ENCODE results near the gene SCAPER. TPM values are rescaled to one million over a fixed set of nuclear protein-coding genes. Genes with fewer than 3 reads are reported as not detected.
"Not testable (repeated sequence)": the region's sequence is repeated elsewhere in the genome, so short reads cannot be mapped to it uniquely, and the experiment has no call there.

Gene SCAPER
- total RNA-seq, 2 experiments from 2014 or later: 31.4 to 32.7 TPM

GRCh38 chr15:76863123-76863522 lies 42.0 kb downstream of the SCAPER start:
- ATAC-seq (no peak), DNase-seq (no peak)
- Mint-ChIP-seq H3K4me1 (ENCODE audit: low read depth) (peaks cover 51% of the 10 kb centered on the region), H3K27me3 (no peaks in the 10 kb centered on the region), H3K27ac (no peak overlapping the region), H3K4me3 (no peak overlapping the region), H3K9me3 (no peaks in the 10 kb centered on the region), H3K36me3 (ENCODE audit: low read depth) (peaks cover 7% of the 10 kb centered on the region)
- POLR2A ChIA-PET: interaction anchor here (0.6 kb wide), 1 partner anchor 20 kb away, joined by 3 read pairs; no protein-coding TSS in a partner anchor
- CTCF ChIA-PET: no interaction called here
- intact Hi-C loops (cut with micrococcal nuclease): no loop called here
- TF ChIP-seq, protein P1, sequence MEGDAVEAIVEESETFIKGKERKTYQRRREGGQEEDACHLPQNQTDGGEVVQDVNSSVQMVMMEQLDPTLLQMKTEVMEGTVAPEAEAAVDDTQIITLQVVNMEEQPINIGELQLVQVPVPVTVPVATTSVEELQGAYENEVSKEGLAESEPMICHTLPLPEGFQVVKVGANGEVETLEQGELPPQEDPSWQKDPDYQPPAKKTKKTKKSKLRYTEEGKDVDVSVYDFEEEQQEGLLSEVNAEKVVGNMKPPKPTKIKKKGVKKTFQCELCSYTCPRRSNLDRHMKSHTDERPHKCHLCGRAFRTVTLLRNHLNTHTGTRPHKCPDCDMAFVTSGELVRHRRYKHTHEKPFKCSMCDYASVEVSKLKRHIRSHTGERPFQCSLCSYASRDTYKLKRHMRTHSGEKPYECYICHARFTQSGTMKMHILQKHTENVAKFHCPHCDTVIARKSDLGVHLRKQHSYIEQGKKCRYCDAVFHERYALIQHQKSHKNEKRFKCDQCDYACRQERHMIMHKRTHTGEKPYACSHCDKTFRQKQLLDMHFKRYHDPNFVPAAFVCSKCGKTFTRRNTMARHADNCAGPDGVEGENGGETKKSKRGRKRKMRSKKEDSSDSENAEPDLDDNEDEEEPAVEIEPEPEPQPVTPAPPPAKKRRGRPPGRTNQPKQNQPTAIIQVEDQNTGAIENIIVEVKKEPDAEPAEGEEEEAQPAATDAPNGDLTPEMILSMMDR (IDR thresholded peaks at IDR 0.05): no peak

- no peaks in the 10 kb centered on the region for H3K27me3 Mint-ChIP-seq
- ATAC-seq (no peak), DNase-seq (no peak)
- H3K27ac Mint-ChIP-seq: no peak overlapping the region
- H3K4me3 Mint-ChIP-seq: no peak overlapping the region
- ChIA-PET CTCF (no interaction called here), POLR2A (no interaction called here)
- H3K36me3 Mint-ChIP-seq (ENCODE audit: low read depth): peaks cover 8% of the 10 kb centered on the region
- H3K9me3 Mint-ChIP-seq: no peaks in the 10 kb centered on the region
- intact Hi-C loops (cut with micrococcal nuclease): no loop called here
- TF ChIP-seq, protein P1 (IDR thresholded peaks at IDR 0.05): no peak
- peaks cover 43% of the 10 kb centered on the region for H3K4me1 Mint-ChIP-seq (ENCODE audit: low read depth)
Measured at GRCh38 chr15:76861815-76862397, 43.2 kb downstream of the SCAPER start.

DNA sequence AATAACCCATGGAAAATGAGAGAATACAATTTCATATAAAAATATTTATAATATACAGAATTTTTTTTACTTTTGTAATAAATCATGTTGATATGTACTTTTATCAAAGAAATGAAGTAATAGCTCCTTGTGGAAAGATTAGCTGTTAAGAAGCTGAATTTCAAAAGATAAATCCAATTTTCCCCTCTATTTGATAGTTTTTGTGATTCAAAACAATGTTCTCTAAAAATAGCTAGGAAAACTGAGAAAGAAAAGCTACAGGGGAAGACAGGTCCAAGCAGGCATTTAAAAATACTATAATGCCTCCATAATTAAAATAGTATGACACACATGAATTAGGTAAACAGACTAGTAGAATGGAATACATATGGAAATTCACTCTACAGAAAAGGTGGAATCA lies 44.9 kb downstream of the SCAPER start:
- peaks cover 31% of the 10 kb centered on the region for H3K4me1 Mint-ChIP-seq (ENCODE audit: low read depth)
- H3K27ac Mint-ChIP-seq: no peak overlapping the region
- TF ChIP-seq, protein P1 (IDR thresholded peaks at IDR 0.05): no peak
- POLR2A ChIA-PET: interaction anchor here (0.7 kb wide), 1 partner anchor 1042 kb away, joined by 3 read pairs; no protein-coding TSS in a partner anchor
- H3K9me3 Mint-ChIP-seq: peaks cover 4% of the 10 kb centered on the region
- intact Hi-C loops (cut with micrococcal nuclease): no loop called here
- ATAC-seq: no peak
- H3K27me3 Mint-ChIP-seq: no peaks in the 10 kb centered on the region
- DNase-seq: no peak
- H3K36me3 Mint-ChIP-seq (ENCODE audit: low read depth): peaks cover 18% of the 10 kb centered on the region
- no peak overlapping the region for H3K4me3 Mint-ChIP-seq
- CTCF ChIA-PET: interaction anchor here (1.1 to 1.7 kb wide), 3 partner anchors 9 to 56 kb away, joined by 4 to 5 read pairs (median 4); no protein-coding TSS in a partner anchor

DNA sequence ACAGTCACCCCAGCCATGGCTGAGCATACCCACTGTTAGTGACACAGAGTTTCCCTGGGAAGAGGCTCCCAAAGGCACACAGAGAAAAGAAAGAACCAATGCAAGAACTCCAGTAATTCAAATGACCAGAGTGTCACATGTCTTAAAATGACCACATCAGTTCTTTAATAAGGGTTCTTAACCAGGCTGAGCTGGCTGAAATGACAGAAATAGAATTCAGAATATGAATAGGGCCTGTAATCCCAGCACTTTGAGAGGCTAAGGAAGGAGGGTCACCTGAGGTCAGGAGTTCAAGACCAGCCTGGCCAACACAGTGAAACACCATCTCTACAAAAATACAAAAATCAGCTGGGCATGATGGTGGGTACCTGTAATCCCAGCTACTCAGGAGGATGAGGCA lies 54.8 kb downstream of the SCAPER start:
- Mint-ChIP-seq H3K9me3 (peaks cover 22% of the 10 kb centered on the region), H3K36me3 (ENCODE audit: low read depth) (peaks cover 60% of the 10 kb centered on the region), H3K4me1 (ENCODE audit: low read depth) (peaks cover 13% of the 10 kb centered on the region)
- H3K27me3 Mint-ChIP-seq; POLR2A ChIA-PET; ATAC-seq; H3K27ac Mint-ChIP-seq; intact Hi-C loops (cut with micrococcal nuclease); H3K4me3 Mint-ChIP-seq; DNase-seq: not testable (repeated sequence)
- CTCF ChIA-PET: interaction anchor here (1.8 kb wide), 1 partner anchor 10 kb away, joined by 5 read pairs; no protein-coding TSS in a partner anchor

DNA sequence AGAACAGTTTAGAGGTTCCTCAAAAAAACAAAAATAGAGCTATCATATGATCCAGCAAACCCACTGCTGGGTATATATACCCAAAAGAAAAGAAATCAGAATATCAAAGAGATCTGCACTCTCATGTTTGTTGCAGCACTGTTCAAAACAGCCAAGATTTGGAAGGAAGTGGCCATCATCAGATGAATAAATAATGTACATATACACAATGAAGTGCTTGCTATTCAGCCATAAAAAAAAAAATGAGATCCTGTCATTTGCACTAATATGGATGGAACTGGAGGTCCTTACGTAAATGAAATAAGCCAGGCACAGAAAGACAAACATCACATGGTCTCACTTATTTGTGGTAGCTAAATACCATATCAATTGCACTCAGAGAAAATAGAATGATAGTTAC lies 58.4 kb downstream of the SCAPER start:
- intact Hi-C loops (cut with micrococcal nuclease): no loop called here
- Mint-ChIP-seq H3K4me1 (ENCODE audit: low read depth) (peaks cover 24% of the 10 kb centered on the region), H3K36me3 (ENCODE audit: low read depth) (peaks cover 31% of the 10 kb centered on the region), H3K27me3 (no peaks in the 10 kb centered on the region), H3K4me3 (no peak overlapping the region), H3K27ac (no peak overlapping the region), H3K9me3 (peaks cover 4% of the 10 kb centered on the region)
- ChIA-PET CTCF (no interaction called here), POLR2A (no interaction called here)
- TF ChIP-seq, protein P1 (IDR thresholded peaks at IDR 0.05): no peak
- ATAC-seq (no peak), DNase-seq (no peak)
